Testis (tissue), 2 donors: ENCODE results near the gene LIF.

ENCODE experiments used
- POLR2A ChIP-seq: fragments of 450-650 bp; IDR thresholded peaks from one replicate; pipeline ENCODE4 v1.6.1; 2017; ENCODE audit warnings: antibody characterized with exemption, mild to moderate bottlenecking, moderate library complexity
- TF ChIP-seq, protein P1 (sequence below), 3 experiments: fragments of 450-650 bp in 2 of 3; fragments of 200-600 bp in 1 of 3; sonication (generic) in 1 of 3; IDR thresholded peaks; one replicate each; pipeline ENCODE4 v1.5.1; 2016 to 2019; ENCODE audit warnings: antibody characterized with exemption in 3 of 3, mild to moderate bottlenecking in 2 of 3, moderate library complexity in 1 of 3

DNA sequence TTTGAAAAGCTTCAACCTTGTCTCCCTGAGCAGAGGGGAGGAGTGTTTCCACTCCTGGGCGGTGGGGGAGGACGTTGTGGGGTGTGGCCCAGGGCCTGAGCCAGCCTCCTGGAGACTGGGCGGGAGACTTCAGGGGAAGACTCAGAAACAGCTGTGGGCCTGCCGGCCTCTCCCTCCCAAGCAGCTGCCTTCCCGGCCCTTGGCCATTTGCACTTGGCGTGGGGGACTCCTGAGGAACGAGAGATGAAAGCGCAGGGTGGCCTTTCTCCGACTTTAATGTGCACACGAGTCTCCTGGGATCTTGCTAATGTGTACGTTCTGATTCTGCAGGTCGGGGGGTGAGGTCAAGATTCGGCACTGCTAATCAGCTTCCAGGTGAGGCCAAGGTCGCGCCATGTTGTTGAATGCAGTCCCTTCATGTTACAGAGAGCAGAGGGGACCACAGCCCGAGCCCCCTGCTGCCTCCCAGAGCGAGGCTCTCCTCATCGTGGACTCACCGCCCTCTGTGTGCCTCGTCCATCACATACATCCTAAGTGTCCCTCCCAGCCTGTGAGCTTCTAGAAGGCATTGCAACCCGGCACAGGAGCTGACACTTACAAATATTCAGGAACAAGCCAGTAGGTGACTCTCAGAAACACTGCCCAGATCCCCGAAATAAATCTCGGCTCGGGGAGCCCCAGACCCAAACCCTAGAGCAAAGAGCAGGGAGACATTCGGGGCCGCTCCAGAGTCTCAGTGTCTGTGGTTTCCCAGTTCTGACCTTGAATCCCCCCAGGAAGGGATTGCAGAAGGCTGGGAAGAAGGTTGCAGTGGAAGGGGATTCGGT is 7.7 kb downstream of the LIF start:
- TF ChIP-seq, protein P1, sequence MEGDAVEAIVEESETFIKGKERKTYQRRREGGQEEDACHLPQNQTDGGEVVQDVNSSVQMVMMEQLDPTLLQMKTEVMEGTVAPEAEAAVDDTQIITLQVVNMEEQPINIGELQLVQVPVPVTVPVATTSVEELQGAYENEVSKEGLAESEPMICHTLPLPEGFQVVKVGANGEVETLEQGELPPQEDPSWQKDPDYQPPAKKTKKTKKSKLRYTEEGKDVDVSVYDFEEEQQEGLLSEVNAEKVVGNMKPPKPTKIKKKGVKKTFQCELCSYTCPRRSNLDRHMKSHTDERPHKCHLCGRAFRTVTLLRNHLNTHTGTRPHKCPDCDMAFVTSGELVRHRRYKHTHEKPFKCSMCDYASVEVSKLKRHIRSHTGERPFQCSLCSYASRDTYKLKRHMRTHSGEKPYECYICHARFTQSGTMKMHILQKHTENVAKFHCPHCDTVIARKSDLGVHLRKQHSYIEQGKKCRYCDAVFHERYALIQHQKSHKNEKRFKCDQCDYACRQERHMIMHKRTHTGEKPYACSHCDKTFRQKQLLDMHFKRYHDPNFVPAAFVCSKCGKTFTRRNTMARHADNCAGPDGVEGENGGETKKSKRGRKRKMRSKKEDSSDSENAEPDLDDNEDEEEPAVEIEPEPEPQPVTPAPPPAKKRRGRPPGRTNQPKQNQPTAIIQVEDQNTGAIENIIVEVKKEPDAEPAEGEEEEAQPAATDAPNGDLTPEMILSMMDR (IDR thresholded peaks at IDR 0.05) = no peak
- no peak for TF ChIP-seq POLR2A
